Testis (tissue), 2 donors: ENCODE data around the gene DGKZ.

Experiments used
- POLR2A ChIP-seq: fragments of 450-650 bp; IDR thresholded peaks from one replicate; pipeline ENCODE4 v1.6.1; 2017; ENCODE audit warnings: antibody characterized with exemption, mild to moderate bottlenecking, moderate library complexity
- TF ChIP-seq, protein P1 (sequence below), 3 experiments: fragments of 450-650 bp in 2 of 3; fragments of 200-600 bp in 1 of 3; sonication (generic) in 1 of 3; IDR thresholded peaks; one replicate each; pipeline ENCODE4 v1.5.1; 2016 to 2019; ENCODE audit warnings: antibody characterized with exemption in 3 of 3, mild to moderate bottlenecking in 2 of 3, moderate library complexity in 1 of 3

DNA sequence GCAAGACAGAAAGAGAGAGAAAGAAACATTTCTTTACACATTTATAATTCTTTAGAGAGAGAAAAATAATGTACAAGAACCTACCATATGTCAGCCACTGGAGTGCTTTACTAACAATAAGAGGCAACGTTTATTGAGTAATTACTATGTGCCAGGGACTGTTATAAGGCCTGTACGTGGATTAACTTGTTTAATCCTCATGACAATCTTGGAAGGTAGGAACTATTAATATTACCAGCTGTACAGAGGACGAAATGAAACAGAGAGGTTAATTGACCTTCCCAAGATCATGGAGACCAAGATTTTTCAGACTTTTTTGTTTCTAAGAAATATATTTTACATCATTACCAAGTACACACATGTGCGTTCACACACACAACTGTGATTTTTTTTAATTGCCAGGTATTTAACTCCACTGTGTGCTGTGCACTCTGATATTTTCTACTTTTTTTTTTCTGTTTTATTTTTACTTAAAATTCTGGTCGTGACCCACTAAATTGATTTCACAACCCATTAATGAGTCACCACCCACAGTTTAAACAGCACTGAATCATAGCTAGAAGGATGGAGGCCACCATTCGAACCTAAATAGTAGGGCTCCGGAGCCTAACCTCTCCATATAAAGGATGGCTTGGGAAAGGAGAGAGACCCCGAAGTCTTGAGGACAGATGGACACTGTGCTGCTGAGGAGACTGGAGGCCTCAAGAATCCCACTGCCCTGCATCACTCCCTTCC, 48.4 kb upstream of the DGKZ start:
- TF ChIP-seq, protein P1, sequence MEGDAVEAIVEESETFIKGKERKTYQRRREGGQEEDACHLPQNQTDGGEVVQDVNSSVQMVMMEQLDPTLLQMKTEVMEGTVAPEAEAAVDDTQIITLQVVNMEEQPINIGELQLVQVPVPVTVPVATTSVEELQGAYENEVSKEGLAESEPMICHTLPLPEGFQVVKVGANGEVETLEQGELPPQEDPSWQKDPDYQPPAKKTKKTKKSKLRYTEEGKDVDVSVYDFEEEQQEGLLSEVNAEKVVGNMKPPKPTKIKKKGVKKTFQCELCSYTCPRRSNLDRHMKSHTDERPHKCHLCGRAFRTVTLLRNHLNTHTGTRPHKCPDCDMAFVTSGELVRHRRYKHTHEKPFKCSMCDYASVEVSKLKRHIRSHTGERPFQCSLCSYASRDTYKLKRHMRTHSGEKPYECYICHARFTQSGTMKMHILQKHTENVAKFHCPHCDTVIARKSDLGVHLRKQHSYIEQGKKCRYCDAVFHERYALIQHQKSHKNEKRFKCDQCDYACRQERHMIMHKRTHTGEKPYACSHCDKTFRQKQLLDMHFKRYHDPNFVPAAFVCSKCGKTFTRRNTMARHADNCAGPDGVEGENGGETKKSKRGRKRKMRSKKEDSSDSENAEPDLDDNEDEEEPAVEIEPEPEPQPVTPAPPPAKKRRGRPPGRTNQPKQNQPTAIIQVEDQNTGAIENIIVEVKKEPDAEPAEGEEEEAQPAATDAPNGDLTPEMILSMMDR (IDR thresholded peaks at IDR 0.05), result no peak
- TF ChIP-seq POLR2A, result no peak
